IPS-11a (cell line): ENCODE results near the gene CKLF.
"Not testable (repeated sequence)": the region's sequence is repeated elsewhere in the genome, so short reads cannot be mapped to it uniquely, and the experiment has no call there.

Source experiments
- H3K4me3 ChIP-seq: one replicate; pipeline ENCODE4 v1.5.1; 2013; ENCODE audit warnings: low read depth, low read length, control low read depth

CKLF gene

DNA sequence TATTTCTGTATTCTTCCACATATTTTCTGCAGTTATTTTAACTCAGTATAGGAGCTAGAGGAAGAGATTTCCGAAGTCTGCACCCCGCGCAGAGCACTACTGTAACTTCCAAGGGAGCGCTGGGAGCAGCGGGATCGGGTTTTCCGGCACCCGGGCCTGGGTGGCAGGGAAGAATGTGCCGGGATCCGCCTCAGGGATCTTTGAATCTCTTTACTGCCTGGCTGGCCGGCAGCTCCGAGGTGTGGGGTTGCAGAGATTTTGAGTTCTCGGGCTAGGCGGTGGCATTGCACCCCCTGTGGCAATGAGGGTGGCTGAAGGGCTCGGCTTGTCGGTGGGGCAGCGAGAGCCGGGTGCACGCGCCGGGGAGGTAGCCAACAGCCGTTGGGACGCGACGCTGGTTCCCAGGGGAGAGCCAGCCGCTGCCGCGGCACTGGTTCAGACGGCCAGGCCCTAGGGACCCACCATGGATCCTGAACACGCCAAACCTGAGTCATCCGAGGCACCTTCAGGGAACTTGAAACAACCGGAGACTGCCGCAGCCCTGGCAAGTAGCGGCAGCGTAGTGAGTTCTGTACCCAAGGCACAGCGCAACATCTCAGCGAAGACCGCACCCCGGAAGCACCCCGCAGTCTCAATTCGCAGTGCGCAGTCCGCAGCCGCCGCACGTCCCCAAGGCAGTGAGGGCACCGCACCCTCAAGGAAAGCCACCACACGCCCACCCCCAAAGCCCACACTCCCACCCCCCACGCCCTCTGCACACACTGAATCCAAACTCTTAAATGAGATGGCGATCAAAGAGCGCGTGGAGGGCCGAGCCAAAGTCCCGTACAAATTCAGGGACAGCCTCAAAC is 13.9 kb downstream of the CKLF start, which contains the start of gene CMTM1:
Gene CMTM1, plus strand, starts transcription at position 389 of the 851 bp plus-strand sequence. Its CDS starts 75 bp downstream, at position 464.
- H3K4me3 ChIP-seq, result no peak within 1 kb of the TSS

DNA sequence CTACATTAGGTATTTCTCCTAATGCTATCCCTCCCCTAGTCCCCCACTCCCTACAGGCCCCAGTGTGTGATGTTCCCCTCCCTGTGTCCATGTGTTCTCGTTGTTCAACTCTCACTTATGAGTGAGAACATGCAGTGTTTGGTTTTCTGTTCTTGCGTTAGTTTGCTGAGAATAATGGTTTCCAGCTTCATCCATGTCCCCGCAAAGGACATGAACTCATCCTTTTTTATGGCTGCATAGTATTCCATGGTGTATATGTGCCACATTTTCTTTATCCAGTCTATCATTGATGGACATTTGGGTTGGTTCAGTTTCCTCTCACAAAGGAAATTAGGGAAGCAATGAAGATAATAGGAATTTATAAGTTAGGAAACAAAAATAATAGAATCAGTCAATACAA is 14.9 kb downstream of the CKLF start:
- not testable (repeated sequence) for H3K4me3 ChIP-seq

DNA sequence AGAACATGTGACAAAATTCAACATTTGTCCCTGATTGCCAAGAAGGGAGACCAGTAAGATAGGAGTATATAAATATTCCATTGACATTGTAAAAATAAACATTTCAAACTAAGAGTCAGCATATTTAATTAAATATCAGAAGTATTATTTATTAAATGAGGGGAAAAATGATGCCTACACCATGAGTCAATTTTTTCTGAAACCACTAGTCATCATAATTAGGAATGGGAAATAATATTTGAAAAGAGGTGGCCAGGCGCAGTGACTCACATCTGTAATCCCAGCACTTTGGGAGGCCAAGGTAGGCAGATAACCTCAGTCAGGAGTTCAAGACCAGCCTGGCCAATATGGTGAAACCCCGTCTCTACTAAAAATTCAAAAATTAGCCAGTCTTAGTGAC is 16.0 kb downstream of the CKLF start:
- H3K4me3 ChIP-seq, result no peak overlapping the region

DNA sequence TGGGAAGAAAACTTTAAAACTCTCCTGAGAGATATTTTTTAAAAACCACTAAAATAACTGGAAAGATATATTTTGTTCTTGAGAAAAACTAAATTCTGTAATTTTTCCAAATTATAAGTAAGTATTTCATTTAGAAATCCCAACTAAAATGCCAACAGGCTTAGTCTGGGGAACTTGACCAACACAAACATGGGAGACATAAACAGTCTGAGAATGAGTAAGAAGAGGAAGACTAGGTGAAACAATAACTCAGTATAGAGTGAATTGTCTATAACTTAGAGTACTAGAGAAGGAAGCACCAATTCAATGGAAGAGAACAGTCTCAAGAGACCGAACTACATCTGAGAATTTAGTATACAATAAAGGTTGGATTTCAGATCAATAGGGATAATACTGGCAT is 16.8 kb downstream of the CKLF start:
- no peak overlapping the region for H3K4me3 ChIP-seq

DNA sequence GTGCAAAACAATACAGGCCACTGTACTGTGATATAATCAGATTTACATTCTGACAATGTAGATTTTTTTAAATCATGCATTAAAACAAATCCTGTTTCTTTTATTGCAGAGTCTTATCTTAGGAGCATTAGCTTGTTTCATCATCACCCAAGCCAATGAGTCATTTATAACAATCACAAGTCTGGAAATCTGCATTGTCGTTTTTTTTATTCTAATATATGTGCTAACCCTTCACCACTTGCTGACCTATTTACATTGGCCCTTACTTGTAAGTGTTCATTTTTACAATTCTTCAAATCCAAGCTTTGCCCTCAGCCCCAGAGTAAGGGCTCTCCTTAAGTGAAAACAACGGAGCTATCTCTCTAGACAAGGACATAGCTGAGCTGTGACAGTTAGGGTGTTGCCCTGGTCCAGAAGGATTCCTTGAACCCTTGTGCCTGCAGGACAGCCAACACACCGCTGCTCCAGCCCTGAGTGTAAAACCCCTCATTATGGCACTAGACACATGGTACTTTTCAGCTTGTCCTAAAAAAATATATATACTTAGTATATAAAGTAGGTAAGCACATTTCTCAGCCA is 17.5 kb downstream of the CKLF start:
- no peak overlapping the region for H3K4me3 ChIP-seq

DNA sequence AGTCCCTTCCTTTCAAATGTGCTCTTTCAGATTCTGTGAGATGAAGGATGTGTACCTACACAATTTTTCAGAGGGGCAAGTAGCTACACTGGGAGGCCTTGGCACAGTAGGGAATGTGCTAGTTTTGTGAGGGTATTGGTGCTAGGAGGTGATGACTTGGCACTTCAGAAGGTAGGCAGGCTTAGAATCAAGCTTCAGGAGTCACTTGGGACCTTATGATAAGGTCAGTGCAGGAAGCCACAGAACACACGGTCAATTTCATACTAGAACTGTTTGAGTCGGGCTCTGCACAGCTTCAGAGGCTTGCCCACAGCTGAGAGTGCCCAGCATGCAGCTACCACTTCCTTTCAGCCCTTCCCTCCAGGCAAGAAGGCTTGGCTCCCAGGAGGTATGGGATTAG is 20.0 kb downstream of the CKLF start:
- H3K4me3 ChIP-seq, result no peak overlapping the region

DNA sequence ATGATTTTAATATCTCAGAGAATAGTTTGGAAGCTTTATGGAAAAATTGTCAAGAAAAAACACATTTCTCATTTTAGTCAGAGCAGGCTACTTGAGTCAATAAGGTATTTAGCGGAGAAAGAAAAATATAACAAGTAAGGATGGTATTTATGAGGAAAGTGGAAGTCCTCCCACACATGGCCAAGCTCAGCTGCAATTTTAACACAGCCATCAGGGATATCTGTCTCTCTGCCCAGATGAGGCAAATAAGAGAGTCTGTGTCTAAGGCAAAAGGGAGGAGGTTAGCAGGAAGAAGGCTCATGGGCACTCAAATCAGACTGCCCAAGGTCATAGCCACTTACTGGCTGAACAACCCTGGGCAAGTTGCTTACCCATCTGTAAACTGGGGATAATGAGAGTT is 21.7 kb downstream of the CKLF start:
- no peak overlapping the region for H3K4me3 ChIP-seq

DNA sequence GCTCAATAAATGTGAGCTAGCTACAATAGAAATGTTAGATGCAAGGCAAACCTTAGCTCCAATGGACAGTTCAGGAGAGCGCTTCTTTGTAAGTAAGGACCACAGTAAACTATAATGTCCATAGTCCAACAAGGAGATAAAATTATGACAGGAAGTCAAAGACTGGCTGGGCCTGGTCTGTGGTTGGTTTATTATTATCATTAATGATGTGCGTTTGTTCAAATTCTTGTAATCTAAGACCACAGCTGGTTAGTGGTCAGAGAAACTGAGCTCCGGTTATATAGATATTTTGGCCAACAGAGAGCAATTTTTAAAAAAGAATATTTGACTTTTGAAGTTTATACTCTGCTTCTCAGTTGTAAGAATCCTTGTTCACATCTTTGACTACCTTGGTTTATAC is 22.2 kb downstream of the CKLF start:
- H3K4me3 ChIP-seq, result no peak overlapping the region

DNA sequence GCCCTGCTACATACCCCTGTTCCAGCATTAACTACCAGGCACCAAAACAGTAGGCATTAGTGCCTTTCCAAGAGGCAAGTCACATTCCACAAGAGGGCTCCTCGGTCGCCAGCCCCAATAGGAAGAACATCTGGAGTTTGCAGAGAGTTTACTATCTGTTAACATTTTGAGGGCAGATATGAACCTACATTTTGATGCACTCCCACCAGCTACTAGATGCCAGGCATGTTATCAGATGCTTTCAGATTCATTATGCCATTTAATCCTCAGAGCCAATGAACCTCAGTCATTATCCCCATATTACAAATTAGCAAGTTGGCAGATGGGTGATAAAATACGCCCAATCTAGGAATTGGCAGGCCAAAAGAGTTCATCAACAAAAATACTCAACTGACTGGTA is 22.7 kb downstream of the CKLF start:
- H3K4me3 ChIP-seq, result no peak overlapping the region

DNA sequence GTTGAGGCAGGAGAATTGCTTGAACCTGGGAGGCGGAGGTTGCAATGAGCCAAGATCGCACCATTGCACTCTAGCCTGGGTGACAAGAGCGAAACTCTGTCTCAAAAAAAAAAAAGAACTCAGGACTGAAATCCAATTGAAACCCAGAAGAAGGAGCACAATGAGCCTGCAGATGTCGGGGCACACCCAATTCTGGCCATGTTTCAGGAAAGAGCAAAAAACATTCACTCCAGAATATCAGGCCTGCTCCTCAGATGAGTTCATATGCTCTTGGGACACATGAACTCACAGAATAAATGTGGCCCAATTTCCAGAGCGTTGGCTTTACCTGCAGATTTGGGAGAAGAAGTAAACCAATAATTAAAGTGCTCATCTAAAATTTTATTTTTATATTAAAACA is 23.9 kb downstream of the CKLF start:
- H3K4me3 ChIP-seq, result no peak overlapping the region

DNA sequence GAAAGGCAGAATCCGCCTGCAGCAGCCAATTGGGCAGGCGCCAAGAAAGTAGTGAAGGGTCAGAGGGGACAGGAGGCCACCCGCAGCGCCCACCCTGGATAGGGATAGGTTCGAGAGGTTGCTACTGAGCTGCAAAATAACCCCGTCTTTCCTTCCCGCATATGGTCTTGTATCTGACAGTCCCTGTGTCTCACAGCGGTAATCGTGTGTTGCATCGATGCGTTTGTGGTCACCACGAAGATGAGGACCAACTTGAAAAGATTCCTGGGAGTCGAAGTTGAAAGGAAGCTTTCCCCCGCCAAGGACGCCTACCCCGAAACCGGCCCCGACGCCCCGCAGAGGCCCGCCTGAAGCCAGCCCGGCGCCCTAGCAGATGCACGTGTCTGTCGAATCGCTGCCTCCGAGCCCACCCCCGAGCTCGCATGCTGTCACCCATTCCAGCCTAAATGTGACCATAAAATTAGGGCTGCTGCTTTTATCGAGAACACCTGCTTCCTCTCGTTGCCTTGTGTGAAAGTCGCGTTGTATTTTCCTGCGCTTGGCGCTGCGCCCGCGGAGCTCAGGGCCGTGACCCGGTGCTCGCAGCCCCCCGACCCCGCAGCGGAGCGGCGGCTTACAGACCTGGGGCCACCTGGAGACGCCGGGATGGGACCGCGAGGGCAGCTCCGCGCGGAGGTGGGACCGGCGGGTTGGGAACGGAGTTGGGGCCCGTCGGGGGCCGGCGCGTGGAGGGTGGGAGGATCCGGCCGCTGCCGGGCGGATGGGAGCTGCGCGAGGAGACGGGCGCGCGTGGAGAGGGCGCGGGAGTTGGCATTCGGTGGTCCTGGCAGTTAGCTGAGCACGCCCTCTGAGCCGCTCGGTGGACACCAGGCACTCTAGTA is 26.5 kb downstream of the CKLF start, which contains the start of gene CMTM2:
Gene CMTM2, plus strand, starts transcription at position 813 of the 881 bp plus-strand sequence. CDS start 145 bp downstream, outside the sequence.
- no peak within 1 kb of the TSS for H3K4me3 ChIP-seq

DNA sequence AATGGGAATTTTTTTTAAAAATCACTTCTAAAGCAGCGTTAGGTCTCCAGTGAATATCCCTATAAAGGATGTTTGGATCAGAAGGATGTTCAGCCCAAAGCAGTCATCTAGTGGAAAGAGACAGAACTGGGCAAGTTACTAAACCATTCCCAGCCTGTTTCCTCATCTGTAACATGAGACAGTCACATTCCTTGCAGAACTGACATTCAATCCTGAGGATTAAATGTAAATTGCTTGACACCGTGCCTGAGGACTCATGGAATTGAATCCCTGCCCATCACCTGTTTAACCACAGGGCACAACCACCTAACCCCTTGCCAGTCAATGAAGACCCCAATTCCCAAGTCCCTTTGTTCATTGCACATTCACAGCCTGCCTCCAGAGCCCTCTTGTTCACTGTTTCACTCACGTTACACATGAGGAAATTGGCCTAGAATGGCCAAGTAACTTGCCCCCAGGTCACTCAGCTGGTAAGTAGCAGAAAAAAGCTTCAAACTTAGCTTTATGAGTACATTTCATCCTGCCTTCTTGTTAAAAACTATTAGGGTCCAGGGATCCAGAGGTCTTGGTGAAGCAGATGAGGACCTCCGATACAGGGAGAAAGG is 28.3 kb downstream of the CKLF start:
- no peak overlapping the region for H3K4me3 ChIP-seq

DNA sequence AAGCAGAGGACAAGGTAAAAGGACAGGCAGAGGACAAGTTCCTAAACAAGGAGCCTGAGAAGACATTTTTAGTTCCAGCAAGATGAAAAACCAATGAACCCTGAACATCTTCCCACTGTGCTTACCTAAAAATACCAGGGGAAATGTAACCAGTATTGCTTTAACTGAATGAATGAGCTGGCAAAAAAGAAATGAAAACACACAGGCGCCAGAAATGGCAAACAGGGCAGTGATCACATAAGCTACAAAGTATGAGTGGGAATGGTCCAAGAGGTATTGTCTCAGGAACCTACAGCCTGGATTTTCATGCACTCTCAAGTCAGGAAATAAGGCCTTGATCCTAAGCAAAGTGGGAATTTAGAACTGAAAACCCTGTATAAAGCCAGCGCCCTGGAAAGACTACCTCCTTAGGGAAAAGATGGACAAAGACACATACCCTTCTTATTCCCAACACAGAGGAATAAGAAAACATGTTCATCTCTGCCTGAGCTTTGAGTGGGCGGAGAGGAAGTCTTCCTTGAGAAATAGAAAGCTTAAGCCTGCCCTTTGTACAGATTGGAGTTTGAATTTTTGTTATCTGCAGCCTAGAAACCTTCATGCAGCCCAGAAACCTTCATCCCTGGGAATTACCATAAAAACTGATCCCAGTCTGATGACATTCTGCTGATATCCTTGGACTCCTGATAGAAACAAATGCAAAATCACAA is 29.0 kb downstream of the CKLF start:
- no peak overlapping the region for H3K4me3 ChIP-seq

DNA sequence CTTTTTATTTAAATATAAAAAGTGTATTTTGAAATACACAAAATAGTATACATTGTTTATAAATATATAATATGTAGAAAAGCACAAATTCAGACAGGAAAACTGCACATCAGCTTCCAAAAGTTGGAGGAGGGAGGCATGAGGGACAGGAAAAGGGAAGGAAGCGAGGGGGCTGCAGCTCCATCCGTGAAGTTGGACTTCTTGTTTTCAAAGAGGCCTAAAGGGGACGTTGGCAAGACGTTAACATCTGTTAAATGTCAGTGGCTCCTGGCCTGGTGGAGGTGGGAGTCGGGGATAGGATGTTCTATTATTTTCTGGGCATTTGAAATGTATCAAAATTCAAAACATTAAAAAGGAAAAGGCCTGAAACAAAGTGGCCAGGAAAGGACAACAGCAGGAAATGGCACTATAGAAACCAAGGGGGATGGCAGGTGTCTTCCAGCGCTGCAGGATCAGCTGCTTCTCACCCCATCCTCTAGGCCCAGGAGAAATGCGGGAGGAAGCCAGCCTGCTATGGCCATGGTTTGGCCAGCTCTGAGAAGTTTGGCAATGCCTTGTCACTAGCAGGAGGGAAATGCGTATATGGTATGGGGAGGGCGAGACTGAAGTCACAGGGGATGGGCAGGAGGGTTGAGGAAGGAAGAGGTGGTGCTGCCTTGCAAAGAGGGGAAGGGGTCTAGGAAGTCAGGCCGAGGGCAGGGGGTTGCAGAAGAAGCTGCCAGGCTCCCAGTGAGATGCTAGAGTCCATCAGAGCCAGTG is 33.3 kb downstream of the CKLF start:
- no peak overlapping the region for H3K4me3 ChIP-seq

DNA sequence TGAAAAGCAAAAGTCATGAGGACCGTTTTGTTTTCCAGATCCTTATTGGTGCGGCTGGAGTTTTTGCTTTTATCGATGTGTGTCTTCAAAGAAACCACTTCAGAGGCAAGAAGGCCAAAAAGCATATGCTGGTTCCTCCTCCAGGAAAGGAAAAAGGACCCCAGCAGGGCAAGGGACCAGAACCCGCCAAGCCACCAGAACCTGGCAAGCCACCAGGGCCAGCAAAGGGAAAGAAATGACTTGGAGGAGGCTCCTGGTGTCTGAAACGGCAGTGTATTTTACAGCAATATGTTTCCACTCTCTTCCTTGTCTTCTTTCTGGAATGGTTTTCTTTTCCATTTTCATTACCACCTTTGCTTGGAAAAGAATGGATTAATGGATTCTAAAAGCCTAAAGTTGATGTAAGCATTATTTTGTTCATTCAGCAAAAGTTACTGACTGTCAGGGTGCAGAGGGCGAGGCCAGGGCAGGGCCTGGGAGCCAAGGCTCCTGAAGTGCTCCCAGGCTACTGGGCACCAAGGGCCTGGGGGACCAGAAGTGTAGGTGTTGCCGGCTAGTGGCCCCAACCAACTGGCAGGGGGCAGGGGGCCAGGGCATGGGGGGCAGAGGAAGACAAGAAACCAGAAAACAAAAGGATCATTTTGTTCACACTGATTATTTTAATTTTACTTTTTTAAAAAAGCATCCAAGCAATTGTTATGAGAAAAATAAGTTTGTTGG is 35.7 kb downstream of the CKLF start:
- H3K4me3 ChIP-seq, result no peak overlapping the region

DNA sequence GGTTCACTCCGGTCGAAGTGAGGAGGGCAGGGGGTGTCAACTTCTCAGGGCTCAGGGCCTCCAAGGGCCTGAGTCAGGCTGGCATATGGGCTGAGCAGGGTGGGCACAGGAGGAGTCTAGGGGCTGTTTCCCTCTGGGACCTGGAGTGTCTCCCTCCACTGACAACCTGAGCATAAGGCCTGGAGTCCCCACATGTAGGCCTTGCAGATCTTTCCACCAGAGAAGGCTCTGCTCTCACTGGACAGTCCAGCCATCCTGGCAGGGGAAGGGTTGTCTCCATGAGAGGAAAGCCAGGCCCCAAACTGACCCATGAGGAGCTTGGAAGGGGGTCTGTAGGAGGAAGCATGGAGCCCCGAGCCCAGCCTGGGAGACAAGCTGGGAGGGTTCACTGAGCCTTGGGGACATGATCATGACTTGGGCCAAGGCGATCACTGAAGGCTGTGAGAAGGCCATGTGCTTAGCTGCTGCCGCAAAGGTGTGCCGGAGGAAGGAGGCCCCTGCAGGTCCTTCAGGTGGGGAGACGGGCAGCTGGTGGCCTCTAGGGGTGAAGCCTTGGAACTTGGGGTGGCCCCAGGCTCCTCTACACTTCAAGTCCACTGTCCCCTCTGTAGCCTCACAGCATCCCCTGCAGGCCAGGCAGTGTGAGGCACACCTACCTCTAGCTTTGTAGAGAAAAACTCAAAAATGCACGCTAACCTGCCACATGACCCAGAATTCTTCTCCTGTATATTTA is 36.8 kb downstream of the CKLF start:
- H3K4me3 ChIP-seq, result no peak overlapping the region

DNA sequence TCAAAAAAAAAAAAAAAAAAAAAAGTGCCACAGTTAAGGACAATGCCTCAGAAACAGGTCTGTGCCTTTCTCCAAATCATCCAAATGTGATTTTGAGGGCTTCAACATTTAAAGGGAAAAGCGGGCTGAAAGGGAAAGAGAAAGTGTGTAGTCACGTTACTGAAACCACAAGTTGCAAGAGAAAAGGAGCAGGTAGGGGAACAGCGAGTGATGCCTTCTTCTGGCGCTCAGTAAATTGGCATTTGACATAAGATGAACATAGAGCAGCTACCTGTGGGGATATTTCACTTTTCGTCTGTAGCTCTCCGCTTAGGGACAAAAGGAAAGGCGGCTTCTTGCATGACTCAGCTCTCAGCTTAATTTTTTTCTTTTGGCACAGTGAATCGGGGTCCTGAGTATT is 37.9 kb downstream of the CKLF start:
- no peak overlapping the region for H3K4me3 ChIP-seq

DNA sequence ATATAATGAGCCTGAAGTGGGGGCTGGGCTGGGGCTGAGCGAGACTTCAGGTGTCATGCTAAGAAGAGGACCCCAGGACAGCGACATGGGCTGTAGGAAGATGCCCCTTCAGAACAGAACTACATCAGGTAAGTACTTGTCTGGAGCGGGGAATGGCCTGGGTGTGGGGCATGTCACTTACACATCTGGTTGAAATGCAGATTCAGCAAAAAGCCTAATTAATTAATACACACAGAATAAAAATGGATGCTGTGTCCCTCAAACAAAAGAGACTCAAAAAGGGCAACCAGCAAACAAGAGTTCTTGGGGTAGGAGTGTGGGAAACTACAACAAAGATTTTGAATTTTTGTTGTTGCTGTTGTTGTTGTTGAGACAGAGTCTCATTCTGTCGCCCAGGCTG is 38.6 kb downstream of the CKLF start:
- no peak overlapping the region for H3K4me3 ChIP-seq
